Thyroid gland (tissue), 4 donors: ENCODE measurements around the gene CARTPT.

ENCODE experiments used
- POLR2A ChIP-seq, 2 donors: fragments of 450-650 bp; IDR thresholded peaks; one replicate each; pipeline ENCODE4 v1.6.1; 2017; ENCODE audit warnings: antibody characterized with exemption in 2 of 2, mild to moderate bottlenecking in 2 of 2, moderate library complexity in 1 of 2
- TF ChIP-seq, protein P1 (sequence below), 6 experiments: fragments of 200-600 bp in 3 of 6; fragments of 450-650 bp in 3 of 6; sonication (generic) in 3 of 6; IDR thresholded peaks; one replicate each; pipeline ENCODE4 v1.5.1; 2016 to 2019; ENCODE audit warnings: antibody characterized with exemption in 6 of 6, mild to moderate bottlenecking in 2 of 6, inconsistent platforms in 1 of 6, moderate library complexity in 1 of 6

DNA sequence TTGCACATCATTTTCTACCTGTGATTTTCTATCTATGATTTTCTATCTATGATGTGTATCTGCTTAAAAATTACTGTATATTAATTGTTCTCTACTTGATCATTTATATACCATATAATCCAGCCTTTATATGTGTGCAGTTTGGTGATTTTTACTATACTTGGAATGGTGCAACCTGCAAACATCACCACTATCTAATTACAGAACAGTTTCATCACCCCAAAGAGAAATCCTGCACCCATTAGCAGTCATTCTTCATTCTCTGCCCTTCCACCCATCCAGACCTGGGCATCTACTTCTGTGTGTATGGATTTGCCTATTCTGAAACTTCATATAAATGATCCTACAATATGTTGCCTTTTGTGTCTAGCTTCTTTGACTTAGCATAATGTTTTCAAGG, 51.3 kb downstream of the CARTPT start:
- TF ChIP-seq, protein P1, sequence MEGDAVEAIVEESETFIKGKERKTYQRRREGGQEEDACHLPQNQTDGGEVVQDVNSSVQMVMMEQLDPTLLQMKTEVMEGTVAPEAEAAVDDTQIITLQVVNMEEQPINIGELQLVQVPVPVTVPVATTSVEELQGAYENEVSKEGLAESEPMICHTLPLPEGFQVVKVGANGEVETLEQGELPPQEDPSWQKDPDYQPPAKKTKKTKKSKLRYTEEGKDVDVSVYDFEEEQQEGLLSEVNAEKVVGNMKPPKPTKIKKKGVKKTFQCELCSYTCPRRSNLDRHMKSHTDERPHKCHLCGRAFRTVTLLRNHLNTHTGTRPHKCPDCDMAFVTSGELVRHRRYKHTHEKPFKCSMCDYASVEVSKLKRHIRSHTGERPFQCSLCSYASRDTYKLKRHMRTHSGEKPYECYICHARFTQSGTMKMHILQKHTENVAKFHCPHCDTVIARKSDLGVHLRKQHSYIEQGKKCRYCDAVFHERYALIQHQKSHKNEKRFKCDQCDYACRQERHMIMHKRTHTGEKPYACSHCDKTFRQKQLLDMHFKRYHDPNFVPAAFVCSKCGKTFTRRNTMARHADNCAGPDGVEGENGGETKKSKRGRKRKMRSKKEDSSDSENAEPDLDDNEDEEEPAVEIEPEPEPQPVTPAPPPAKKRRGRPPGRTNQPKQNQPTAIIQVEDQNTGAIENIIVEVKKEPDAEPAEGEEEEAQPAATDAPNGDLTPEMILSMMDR (IDR thresholded peaks at IDR 0.05): no peak
- no peak for TF ChIP-seq POLR2A (IDR thresholded peaks at IDR 0.05)
